ENCODE data around the gene CA5A. TPM values are rescaled to one million over a fixed set of nuclear protein-coding genes. Genes with fewer than 3 reads are reported as not detected.

Gene CA5A
- total and polyA plus RNA-seq, 9 donors = 0.02 to 0.05 TPM; not detected in 7

DNA sequence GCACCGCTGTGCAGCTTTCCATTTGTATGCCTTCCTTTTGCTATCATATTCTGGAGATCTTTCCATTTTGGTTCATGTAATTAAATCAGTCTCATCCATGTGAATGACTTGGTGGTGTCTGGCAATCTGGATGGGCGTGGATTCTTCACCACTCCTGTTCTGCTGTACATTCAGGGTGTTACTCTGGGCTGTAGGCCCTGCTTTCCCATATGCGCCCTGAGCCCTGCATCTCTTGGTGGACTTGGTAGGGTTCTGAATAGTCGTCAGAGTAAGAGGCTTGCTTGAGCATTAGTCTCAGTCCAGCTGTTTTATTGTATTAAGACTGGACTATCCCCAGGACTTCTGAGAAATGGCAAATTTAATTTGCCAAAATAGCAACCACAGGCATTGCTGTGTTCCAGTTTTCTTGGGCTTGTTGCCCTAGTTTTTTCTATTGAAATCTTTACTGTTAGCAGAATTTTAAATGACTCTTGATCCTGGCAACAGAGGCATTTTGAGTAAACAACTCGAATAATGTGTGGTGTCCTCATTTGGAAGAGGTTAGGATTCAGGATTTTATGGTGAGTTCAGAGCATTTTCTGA is 29.8 kb upstream of the CA5A start:
- 51 to 56% (median 52%) methylated on average over 5 of the region's 5 CpGs for WGBS, 3 donors
- Histone ChIP-seq H3K4me3 (no peak overlapping the region), H3K36me3 (no peaks in the 10 kb centered on the region), H3K27me3 (no peaks in the 10 kb centered on the region), H3K4me1 (ENCODE audit: insufficient read depth) (peaks cover 17% of the 10 kb centered on the region), H3K27ac (peak overlapping the region; percentile 6 to 82), H3K9me3 (no peaks in the 10 kb centered on the region)
- intact Hi-C loops (cut with DNase I) = no loop called here
- DNase-seq = no peak
- TF ChIP-seq EP300 (IDR thresholded peaks at IDR 0.05) (no peak), POLR2A (IDR thresholded peaks at IDR 0.05) (no peak)
- TF ChIP-seq, protein P1, sequence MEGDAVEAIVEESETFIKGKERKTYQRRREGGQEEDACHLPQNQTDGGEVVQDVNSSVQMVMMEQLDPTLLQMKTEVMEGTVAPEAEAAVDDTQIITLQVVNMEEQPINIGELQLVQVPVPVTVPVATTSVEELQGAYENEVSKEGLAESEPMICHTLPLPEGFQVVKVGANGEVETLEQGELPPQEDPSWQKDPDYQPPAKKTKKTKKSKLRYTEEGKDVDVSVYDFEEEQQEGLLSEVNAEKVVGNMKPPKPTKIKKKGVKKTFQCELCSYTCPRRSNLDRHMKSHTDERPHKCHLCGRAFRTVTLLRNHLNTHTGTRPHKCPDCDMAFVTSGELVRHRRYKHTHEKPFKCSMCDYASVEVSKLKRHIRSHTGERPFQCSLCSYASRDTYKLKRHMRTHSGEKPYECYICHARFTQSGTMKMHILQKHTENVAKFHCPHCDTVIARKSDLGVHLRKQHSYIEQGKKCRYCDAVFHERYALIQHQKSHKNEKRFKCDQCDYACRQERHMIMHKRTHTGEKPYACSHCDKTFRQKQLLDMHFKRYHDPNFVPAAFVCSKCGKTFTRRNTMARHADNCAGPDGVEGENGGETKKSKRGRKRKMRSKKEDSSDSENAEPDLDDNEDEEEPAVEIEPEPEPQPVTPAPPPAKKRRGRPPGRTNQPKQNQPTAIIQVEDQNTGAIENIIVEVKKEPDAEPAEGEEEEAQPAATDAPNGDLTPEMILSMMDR (IDR thresholded peaks at IDR 0.05) = no peak

DNA sequence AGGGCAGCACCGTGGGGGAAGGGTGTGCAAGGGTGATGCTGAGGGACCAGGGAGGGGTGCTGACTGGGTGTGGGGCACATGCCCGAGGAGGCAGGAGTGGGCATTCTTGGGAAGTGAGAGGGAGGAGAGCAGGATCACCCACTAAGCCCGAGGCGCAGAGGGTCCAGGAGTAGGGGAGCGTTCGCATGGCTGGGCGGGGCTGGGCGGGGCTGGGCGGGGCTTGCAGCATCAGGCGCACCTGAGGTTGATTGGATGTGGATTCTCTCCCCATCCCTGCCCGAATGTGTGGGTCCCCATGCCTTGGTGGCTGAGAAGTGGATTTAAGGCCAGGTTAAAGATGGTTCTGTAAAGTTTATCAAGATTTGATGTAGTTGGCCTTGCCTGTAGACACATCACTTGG is 29.1 kb upstream of the CA5A start:
- peak overlapping the region; percentile 6 to 82 for H3K27ac ChIP-seq
- intact Hi-C loops (cut with DNase I) = no loop called here
- H3K36me3 ChIP-seq = no peaks in the 10 kb centered on the region
- no peaks in the 10 kb centered on the region for H3K9me3 ChIP-seq
- WGBS, 3 donors = 78 to 84% (median 80%) methylated on average over 11 of the region's 11 CpGs
- no peak for DNase-seq
- no peak for TF ChIP-seq POLR2A (IDR thresholded peaks at IDR 0.05)
- TF ChIP-seq, protein P1 (IDR thresholded peaks at IDR 0.05) = no peak
- H3K4me3 ChIP-seq = no peak overlapping the region
- peaks cover 17% of the 10 kb centered on the region for H3K4me1 ChIP-seq (ENCODE audit: insufficient read depth)
- H3K27me3 ChIP-seq = no peaks in the 10 kb centered on the region

DNA sequence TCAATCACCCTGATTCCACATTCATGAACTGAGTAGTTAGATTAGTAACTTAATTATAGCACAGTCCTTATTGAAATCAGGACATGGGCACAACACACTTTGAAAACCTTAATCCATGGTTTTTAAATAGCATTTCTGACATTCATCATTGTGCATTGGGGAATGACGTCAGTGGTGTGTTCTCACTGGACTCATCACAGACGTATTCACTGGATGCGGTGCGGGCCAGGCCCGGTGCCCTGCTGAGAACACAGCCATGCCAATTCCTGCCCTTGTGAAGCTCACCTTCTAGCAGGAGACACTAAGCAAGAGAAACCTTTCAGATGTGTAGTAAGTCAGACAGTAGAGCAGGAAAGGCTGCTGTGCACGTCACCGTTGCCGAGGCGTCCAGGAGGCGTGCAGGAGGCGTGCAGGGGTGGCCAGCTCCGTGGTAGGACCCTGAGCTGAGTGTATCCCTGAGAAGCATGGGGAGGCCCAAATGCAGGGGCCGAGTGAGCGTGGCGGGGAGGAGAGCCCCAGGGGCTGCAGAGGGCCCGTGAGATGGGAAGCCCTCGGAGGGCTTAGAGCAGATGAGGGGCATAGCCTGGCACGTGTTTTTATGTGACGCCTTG is 27.8 kb upstream of the CA5A start:
- DNase-seq = no peak
- Histone ChIP-seq H3K9me3 (no peaks in the 10 kb centered on the region), H3K4me3 (no peak overlapping the region), H3K4me1 (ENCODE audit: insufficient read depth) (peaks cover 17% of the 10 kb centered on the region), H3K27ac (no peak overlapping the region), H3K36me3 (no peaks in the 10 kb centered on the region), H3K27me3 (no peaks in the 10 kb centered on the region)
- TF ChIP-seq, protein P1 (IDR thresholded peaks at IDR 0.05) = no peak
- TF ChIP-seq POLR2A (IDR thresholded peaks at IDR 0.05) = no peak
- TF ChIP-seq EP300 (IDR thresholded peaks at IDR 0.05) = no peak
- intact Hi-C loops (cut with DNase I) = no loop called here
- WGBS, 3 donors = 86 to 91% (median 89%) methylated on average over 19 of the region's 19 CpGs

DNA sequence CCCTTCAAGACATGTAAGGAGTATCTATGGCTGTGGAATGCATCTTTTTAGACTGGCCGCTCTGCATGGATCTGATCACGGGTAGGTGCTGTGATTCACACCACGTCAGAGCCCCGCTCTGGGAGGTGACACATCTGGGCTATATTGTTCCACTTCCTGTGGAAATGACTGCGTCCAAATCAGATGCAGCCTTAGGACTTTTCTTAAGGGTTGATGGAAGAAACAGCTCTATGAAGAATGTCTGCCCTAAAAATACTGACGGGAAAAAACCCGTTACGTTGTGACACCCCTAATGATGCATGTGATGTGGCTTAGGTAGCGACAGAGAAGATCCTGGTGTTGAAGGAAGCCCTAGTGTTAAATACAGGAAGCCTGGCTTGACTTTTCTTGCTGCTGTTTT is 27.1 kb upstream of the CA5A start:
- H3K4me3 ChIP-seq = no peak overlapping the region
- no peaks in the 10 kb centered on the region for H3K27me3 ChIP-seq
- no peak for DNase-seq
- 86 to 91% (median 87%) methylated on average over 9 of the region's 9 CpGs for WGBS, 3 donors
- no peaks in the 10 kb centered on the region for H3K36me3 ChIP-seq
- H3K4me1 ChIP-seq (ENCODE audit: insufficient read depth) = peaks cover 15% of the 10 kb centered on the region
- intact Hi-C loops (cut with DNase I) = no loop called here
- TF ChIP-seq POLR2A (IDR thresholded peaks at IDR 0.05) (no peak), EP300 (IDR thresholded peaks at IDR 0.05) (no peak)
- TF ChIP-seq, protein P1 (IDR thresholded peaks at IDR 0.05) = no peak
- H3K9me3 ChIP-seq = no peaks in the 10 kb centered on the region
- H3K27ac ChIP-seq = no peak overlapping the region
